DLD1 (cell line): Measurements from ENCODE around the gene RNF207.

Experiments used
- in situ Hi-C: cut with HindIII; loops from 2 replicates; pipeline ENCODE4 v1.10.0; 2017; ENCODE audit warnings: low sequenced_read_pairs

RNF207 gene

GRCh38 chr1:6224718-6225117 lies 18.8 kb downstream of the RNF207 start:
- in situ Hi-C loops = no loop called here

- in situ Hi-C loops = no loop called here
These were observed 19.7 kb downstream of the RNF207 start for GRCh38 chr1:6225651-6226050.

GRCh38 chr1:6233376-6233775 lies 27.5 kb downstream of the RNF207 start:
- in situ Hi-C loops = no loop called here

GRCh38 chr1:6234502-6235295 lies 28.8 kb downstream of the RNF207 start:
- in situ Hi-C loops = no loop called here

- in situ Hi-C loops = no loop called here
These were observed 29.4 kb downstream of the RNF207 start for GRCh38 chr1:6235296-6235677.

- in situ Hi-C loops = no loop called here
These were observed 31.2 kb downstream of the RNF207 start for GRCh38 chr1:6237093-6237492.

GRCh38 chr1:6239213-6239752 lies 33.4 kb downstream of the RNF207 start:
- in situ Hi-C loops = no loop called here

- in situ Hi-C loops = no loop called here
These were observed 34.2 kb downstream of the RNF207 start for GRCh38 chr1:6239950-6240768.

- in situ Hi-C loops = no loop called here
These were observed 35.4 kb downstream of the RNF207 start for GRCh38 chr1:6241107-6241886.

- in situ Hi-C loops = no loop called here
These were observed 36.2 kb downstream of the RNF207 start for GRCh38 chr1:6241887-6242740.

- in situ Hi-C loops = no loop called here
These were observed 37.3 kb downstream of the RNF207 start for GRCh38 chr1:6243053-6243834.

- in situ Hi-C loops = no loop called here
These were observed 38.1 kb downstream of the RNF207 start, which contains the start of gene HES3 for GRCh38 chr1:6243993-6244392. HES3 (plus strand) TSS chr1:6244179; CDS start chr1:6244366, 187 bp downstream.

GRCh38 chr1:6244401-6245049 lies 38.6 kb downstream of the RNF207 start:
- in situ Hi-C loops = no loop called here

- in situ Hi-C loops = no loop called here
These were observed 39.4 kb downstream of the RNF207 start for GRCh38 chr1:6245086-6245868.

- in situ Hi-C loops = no loop called here
These were observed 40.1 kb downstream of the RNF207 start for GRCh38 chr1:6245869-6246496.

- in situ Hi-C loops = no loop called here
These were observed 40.9 kb downstream of the RNF207 start for GRCh38 chr1:6246497-6247467.
